SW 1271 (cell line): Measurements from ENCODE around the gene ADGRG2.
"Not testable (repeated sequence)": the region's sequence is repeated elsewhere in the genome, so short reads cannot be mapped to it uniquely, and the experiment has no call there.

Experiments
- DNase-seq, 2 experiments: peaks; one replicate each; lab custom pipeline; 2025; lab: John Stamatoyannopoulos, UW

ADGRG2 gene

GRCh38 chrX:19075754-19076153 is 46.5 kb downstream of the ADGRG2 start:
- DNase-seq, result no peak

GRCh38 chrX:19072372-19072771 is 49.9 kb downstream of the ADGRG2 start:
- DNase-seq, result no peak

GRCh38 chrX:19070555-19070994 is 51.7 kb downstream of the ADGRG2 start:
- no peak for DNase-seq

GRCh38 chrX:19066987-19067386 is 55.3 kb downstream of the ADGRG2 start:
- not testable (repeated sequence) for DNase-seq

GRCh38 chrX:19065535-19065934 is 56.7 kb downstream of the ADGRG2 start:
- DNase-seq, result no peak

- DNase-seq, result no peak
These were observed 58.1 kb downstream of the ADGRG2 start for GRCh38 chrX:19064175-19064574.

- DNase-seq, result no peak
These were observed 59.2 kb downstream of the ADGRG2 start for GRCh38 chrX:19063030-19063429.

GRCh38 chrX:19059067-19059466 is 63.2 kb downstream of the ADGRG2 start:
- no peak for DNase-seq

- DNase-seq, result no peak
These were observed 64.4 kb downstream of the ADGRG2 start for GRCh38 chrX:19057856-19058255.

- no peak for DNase-seq
These were observed 73.2 kb downstream of the ADGRG2 start for GRCh38 chrX:19049110-19049509.

GRCh38 chrX:19046343-19047215 is 75.7 kb downstream of the ADGRG2 start:
- DNase-seq, result no peak

- no peak for DNase-seq
These were observed 81.9 kb downstream of the ADGRG2 start for GRCh38 chrX:19040373-19040772.

GRCh38 chrX:19034025-19034424 is 88.2 kb downstream of the ADGRG2 start:
- no peak for DNase-seq

- no peak for DNase-seq
These were observed 91.5 kb downstream of the ADGRG2 start for GRCh38 chrX:19030805-19031204.

GRCh38 chrX:19028560-19028959 is 93.7 kb downstream of the ADGRG2 start:
- DNase-seq, result no peak

- DNase-seq, result no peak
These were observed 97.9 kb downstream of the ADGRG2 start for GRCh38 chrX:19024366-19024765.

GRCh38 chrX:19019996-19020395 is 102.3 kb downstream of the ADGRG2 start:
- DNase-seq, result no peak

GRCh38 chrX:19017271-19017670 is 105.0 kb downstream of the ADGRG2 start:
- DNase-seq, result no peak

- DNase-seq, result not testable (repeated sequence)
These were observed 105.7 kb downstream of the ADGRG2 start for GRCh38 chrX:19016614-19017013.

GRCh38 chrX:19007868-19008267 is 114.4 kb downstream of the ADGRG2 start:
- DNase-seq, result no peak

GRCh38 chrX:19007011-19007410 is 115.3 kb downstream of the ADGRG2 start:
- no peak for DNase-seq

- DNase-seq, result no peak
These were observed 116.4 kb downstream of the ADGRG2 start for GRCh38 chrX:19005909-19006308.

- no peak for DNase-seq
These were observed 118.5 kb downstream of the ADGRG2 start for GRCh38 chrX:19003756-19004155.

GRCh38 chrX:18998653-18999052 is 123.6 kb downstream of the ADGRG2 start:
- DNase-seq, result no peak
